GM12801 (cell line): ENCODE results near the gene LY6G6F.

ENCODE experiments used
- TF ChIP-seq, protein P1 (sequence below): IDR thresholded peaks from one replicate; pipeline ENCODE4 v1.5.1; 2011; ENCODE audit warnings: control low read depth; ENCODE audit not compliant: insufficient read length; ENCODE audit errors: extremely low read depth

Gene LY6G6F

DNA sequence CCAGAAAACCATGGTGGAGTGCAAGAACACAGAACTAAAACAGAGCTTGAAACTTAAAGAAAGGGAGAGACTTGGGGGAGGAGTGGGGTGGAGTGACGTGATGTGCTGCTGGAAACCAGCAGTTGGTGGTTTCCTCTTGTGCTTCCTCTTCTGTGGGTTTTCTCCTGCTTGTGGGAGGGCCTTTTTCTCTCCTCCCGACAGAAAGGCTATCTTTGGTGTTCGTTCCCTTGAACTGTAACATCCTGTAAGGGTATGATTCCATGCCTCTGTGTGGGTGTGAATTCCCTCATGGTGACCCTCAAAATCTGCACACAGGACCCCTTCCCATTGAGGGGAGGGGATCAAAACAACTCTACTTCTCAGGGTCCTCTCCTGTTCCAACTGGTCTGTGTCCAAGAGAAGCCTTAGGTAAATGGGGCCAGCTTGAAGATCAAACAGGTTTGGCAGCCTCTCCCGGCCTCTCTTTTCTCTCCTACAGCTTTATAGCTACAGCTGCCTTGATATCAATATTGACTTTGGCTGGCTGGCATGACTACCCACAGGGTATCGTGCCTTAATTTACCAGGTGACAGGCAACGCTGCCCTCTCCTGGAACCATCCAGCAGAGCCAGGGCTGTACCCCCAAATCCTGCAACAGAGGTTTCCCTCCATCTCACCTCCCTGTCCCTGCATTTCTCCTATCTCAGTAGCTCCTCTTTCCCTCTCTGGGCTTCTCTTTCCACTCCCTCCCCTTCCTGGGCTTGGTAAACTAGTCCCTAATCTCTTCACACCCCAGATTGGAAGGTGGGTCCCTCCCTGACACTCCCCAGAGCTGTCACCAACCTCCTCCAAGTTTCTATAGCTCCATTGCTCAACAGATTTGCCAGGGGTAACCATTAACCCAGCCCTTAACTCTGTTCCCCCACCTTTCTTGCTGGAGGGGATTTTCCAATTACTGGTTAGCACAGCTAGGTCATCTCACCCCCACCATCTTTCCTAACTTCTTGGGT, 31.6 kb downstream of the LY6G6F start:
- TF ChIP-seq, protein P1, sequence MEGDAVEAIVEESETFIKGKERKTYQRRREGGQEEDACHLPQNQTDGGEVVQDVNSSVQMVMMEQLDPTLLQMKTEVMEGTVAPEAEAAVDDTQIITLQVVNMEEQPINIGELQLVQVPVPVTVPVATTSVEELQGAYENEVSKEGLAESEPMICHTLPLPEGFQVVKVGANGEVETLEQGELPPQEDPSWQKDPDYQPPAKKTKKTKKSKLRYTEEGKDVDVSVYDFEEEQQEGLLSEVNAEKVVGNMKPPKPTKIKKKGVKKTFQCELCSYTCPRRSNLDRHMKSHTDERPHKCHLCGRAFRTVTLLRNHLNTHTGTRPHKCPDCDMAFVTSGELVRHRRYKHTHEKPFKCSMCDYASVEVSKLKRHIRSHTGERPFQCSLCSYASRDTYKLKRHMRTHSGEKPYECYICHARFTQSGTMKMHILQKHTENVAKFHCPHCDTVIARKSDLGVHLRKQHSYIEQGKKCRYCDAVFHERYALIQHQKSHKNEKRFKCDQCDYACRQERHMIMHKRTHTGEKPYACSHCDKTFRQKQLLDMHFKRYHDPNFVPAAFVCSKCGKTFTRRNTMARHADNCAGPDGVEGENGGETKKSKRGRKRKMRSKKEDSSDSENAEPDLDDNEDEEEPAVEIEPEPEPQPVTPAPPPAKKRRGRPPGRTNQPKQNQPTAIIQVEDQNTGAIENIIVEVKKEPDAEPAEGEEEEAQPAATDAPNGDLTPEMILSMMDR: no peak

DNA sequence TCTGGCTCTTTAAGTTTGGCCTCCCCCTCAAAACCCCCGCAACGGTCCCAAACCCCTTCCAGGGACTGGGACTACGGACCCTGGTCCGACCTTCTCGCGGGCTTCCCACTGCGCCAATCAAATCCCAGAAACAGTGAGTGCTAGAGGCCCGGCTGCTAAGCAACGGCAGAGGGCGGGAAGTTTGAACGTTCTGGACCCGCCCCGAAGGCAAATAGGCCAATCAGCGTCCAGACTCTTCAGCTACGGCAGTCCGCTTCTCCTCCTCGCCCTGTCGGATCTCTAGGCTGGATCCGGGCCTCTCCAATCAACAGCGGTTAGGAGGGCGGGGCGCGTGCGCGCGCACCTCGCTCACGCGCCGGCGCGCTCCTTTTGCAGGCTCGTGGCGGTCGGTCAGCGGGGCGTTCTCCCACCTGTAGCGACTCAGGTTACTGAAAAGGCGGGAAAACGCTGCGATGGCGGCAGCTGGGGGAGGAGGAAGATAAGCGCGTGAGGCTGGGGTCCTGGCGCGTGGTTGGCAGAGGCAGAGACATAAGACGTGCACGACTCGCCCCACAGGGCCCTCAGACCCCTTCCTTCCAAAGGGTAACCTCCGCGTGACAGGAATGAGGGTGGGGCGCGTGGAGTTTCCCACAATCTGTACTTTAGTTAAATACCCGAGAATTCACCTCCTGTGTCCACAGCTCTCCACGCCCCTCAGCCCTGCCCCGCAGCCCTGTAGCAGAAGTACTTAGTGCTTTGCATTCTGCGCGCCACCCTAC, 33.2 kb downstream of the LY6G6F start, which contains the start of gene MSH5:
Gene MSH5 (plus strand): TSS at position 367 of the 758 bp plus-strand sequence. CDS start 462 bp downstream, outside the sequence.
- TF ChIP-seq, protein P1: no peak

DNA sequence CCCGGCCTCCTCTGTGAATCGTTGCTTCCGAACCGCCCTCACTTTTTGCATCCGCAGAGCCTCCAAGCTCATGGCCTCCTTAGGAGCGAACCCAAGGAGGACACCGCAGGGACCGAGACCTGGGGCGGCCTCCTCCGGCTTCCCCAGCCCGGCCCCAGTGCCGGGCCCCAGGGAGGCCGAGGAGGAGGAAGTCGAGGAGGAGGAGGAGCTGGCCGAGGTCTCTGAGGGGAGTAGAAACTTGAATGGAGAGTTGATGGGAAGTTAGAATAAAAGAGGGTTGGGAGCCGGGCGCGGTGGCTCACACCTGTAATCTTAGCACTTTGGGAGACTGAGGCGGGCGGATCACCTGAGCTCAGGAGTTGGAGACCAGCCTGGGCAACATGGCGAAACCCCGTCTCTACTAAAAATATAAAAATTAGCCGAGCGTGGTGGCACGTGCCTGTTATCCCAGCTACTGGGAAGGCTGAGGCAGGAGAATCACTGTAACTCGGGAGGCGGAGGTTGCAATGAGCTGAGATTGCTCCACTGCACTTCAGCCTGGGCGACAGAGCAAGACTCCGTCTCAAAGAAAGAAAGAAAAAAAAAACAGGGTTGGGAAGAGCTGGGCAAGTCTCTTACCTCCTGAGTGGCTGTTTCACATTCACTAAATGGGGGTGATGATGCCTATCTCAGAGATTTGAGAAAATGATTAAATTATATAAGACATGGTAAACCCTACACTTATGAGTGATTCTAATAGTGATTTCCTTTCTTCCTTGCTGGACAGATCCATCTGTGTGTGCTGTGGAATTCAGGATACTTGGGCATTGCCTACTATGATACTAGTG, 33.9 kb downstream of the LY6G6F start:
- TF ChIP-seq, protein P1: no peak

DNA sequence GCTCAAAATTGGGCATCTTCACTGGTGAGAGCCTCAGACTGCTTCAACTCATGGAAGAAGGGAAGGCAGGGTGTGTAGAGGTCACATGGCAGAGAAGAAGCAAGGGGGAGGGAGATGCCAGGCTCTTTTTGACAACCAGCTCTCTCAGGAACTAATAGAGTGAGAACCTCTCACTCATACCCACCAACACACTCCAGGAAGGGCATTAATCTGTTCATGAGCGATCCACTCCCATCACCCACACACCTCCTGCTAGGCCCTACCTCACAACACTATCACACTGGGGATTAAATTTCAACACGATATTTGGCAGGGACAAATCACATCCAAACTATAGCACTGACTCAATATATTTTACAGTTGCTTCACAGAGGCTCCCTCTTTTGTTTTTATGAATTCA, 35.1 kb downstream of the LY6G6F start:
- TF ChIP-seq, protein P1: no peak

DNA sequence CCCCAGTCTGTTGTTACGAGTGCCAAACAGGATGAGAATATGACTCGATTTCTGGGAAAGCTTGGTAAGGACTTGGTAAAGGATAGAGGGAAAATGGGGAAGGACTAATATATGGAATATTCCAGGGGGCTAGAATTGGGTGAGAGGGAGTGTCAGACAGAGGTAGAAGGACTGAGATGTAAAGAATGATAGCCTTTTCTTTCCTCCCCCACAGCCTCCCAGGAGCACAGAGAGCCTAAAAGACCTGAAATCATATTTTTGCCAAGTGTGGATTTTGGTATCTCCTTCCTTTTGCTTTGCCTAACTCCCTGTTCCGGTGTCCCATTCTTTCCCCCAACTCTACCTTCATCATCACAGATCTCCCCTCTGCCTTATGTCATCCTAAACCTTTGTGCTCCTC, 36.2 kb downstream of the LY6G6F start:
- TF ChIP-seq, protein P1: no peak

DNA sequence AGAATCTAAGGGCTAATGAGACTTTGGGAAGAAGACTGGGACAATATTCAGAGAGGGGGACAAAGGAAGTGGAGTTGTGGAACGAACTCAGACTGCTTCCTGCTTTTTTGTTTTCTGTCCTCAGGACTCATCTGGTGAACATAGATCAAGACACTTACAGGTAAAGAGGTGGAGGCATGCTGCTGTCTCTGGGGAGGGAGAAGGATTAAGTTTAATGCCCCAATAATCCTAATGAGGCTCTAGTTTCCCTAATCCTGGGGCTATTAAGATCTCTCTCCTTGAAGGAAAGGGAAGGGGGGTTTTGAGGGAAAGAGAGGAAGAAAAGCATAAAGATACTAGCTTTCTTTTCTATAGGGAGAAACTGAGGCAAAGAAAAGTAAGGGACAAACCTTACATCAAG, 37.8 kb downstream of the LY6G6F start:
- TF ChIP-seq, protein P1: no peak
